GM21526 (cell line): Measurements from ENCODE around the gene ZNF77.
"Not testable (repeated sequence)": the region's sequence is repeated elsewhere in the genome, so short reads cannot be mapped to it uniquely, and the experiment has no call there.

Experiments
- ATAC-seq: cut with Tn5 transposase; IDR thresholded peaks from one replicate; pipeline ENCODE4 v1.9.1; 2021; ENCODE audit warnings: moderate library complexity; ENCODE audit not compliant: unreplicated experiment, low FRiP score

The ZNF77 gene

DNA sequence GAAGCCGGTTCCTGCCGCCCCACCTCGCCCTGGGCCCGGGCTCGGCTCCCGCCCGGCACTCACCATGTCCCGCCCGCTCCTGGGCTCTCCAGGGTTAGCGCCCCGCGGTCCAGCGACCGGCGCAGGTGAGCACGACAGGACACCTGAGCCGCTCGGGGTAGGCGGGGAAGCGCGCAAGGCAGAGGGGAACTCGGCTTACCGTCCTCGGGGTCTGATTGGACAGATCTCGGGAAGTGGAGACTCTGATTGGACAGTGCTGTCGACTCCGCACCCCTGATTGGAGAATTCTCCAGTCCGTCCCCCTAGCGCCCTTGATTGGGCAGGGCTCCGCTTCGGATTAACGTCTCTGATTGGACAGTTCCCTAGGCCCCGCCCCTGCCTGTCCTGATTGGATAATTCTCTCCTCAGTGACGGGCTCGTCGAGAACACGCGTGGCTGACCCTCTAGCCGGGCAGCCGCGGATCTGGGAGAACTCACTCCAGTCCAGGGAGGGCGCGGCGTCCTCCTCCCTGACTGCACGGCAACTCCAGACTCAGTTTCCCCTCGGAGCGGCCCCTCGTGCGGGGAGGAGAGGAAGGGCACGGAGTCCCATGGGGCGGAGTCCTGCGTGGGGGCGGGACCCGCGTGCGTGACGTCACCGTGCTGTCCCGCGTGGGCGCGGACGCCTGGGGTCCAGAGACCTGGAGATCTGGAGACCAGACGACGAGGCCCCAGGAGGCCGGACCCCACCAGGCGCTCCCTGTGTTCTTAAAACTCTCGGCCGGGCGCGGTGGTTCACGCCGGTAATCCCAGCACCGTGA lies at the start of gene ZNF77:
ZNF77 (minus strand) TSS at position 197 of the 800 bp plus-strand sequence; CDS start at position 66, 131 bp downstream.
- ATAC-seq: peak; percentile 86

- no peak for ATAC-seq
These were observed 48.8 kb upstream of the ZNF77 start for GRCh38 chr19:2993579-2993978.

DNA sequence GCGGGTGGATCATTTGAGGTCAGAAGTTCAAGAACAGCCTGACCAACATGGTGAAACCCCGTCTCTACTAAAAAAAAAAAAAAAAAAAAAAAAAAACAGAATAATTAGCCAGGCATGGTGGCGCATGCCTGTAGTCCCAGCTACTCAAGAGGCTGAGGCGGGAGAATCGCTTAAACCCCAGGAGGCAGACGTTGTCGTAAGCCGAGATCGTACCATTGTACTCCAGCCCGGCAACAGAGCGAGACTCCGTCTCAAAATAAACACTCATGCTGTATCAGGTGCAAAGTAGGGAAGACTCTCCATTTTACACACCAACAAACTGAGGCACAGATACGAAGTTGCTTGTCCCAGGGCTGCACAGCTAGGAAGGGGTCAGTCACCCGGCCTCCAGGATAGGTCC lies 48.2 kb upstream of the ZNF77 start:
- ATAC-seq: no peak

- ATAC-seq: not testable (repeated sequence)
These were observed 47.6 kb upstream of the ZNF77 start for GRCh38 chr19:2992333-2992732.

DNA sequence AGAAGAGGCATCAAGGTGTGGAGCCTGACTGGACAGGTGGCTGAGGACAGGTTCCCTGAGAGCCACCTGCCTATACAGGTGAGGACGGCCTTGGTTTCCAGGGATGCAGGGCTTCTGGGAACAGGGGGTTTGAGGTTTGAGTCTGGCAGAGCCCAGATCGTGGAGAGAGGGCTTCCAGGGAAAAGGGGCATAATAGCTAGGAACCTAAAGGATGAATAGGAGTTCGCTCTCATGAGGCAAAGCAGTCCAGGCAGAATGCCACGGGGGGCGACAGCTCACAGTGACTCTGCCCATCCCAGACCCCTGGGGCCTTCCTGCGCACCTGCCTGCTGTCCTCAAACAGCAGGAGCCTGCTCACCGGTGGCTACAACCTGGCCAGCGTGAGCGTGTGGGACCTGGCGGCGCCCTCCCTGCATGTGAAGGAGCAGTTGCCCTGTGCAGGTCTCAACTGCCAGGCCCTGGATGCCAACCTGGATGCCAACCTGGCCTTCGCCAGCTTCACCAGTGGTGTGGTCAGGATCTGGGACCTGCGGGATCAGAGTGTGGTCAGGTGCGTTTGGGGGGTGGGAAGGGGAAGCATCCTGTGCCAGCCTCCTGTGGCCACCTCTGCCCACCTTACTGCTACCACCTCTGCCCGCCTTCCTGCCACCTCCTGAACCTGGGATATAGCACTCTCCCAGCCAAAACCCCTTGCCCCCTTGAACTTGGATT lies 44.6 kb upstream of the ZNF77 start:
- ATAC-seq: no peak

DNA sequence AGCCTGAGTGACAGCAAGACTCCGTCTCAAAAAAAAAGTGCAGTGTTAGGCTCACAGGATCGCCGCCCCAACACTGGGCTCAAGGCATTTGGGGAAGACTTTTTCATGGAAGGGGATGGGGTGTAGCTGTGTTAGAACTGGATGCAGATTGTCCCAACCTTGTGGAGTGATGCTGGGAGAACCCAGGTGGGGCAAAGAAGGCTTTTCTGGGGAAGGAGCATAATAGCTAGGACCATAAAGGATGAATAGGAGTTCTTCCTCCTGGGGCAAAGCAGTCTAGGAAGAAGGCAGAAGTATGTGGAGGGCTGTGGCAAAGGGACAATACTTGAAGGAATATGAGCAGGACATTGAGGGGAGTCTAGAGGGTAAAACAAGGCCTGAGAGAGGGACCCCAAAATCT lies 43.8 kb upstream of the ZNF77 start:
- ATAC-seq: no peak

DNA sequence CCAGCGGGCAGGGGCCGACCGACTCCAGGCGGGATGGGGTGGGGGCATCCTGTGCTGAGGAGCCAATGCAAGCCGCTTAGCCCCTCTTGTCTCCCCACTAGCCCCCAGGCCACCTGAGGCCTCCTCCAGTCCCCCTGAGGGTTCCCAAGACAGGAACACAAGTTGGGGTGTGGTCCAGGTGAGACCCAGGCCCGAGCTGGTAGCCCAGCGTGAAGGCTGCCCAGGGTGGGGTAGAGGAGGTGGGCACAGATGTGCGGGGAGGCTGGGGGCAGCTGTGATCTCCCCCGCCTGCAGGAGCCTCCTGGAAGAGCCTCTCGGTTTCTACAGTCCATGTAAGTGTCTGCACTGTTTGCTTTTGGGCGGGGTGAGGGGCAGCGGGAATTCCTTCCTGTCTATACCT lies 43.0 kb upstream of the ZNF77 start:
- no peak for ATAC-seq

GRCh38 chr19:2986951-2987524 lies 42.3 kb upstream of the ZNF77 start:
- no peak for ATAC-seq

GRCh38 chr19:2984215-2984528 lies 39.4 kb upstream of the ZNF77 start:
- no peak for ATAC-seq

DNA sequence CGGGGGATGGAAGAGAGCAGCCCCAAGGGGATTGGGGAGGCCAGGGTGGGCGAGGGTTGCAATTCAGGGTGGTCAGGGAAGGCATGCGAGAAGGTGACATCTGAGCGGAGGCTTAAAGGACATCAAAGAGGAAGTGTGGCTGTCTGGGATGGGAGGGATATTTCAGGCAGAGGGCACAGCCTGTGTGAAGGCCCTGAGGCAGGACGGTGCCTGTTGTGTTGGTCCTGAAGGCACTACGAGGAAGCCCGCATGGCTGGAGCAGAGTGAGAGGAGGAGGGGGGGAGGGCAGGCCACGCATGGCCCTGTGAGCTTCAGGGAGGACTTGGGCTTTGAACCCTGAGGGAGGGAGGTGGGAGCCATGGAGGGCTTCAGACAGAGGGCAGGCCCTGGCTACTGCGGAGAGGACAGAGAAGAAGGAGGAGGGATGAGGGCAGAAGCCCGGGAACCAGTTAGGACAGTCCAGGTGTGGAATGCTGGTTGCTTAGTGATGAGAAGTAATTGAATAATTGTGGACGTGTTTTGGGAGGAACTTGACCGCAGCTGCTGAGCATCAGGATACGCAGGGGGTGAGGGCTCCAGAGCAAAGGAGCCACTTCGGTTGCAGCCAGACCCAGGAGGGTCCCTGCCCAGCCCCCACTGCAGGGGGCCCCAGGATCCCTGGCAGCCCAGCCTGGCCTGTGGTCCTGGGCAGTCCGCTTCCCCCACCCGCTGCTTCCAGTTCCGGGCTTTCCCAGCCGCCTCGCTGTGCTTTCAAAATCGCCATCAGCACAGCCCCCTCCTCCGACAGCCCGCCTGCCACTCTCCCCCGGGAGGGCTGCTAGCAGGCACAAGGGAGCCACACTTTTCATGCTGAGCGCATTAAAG lies 38.8 kb upstream of the ZNF77 start:
- no peak for ATAC-seq

DNA sequence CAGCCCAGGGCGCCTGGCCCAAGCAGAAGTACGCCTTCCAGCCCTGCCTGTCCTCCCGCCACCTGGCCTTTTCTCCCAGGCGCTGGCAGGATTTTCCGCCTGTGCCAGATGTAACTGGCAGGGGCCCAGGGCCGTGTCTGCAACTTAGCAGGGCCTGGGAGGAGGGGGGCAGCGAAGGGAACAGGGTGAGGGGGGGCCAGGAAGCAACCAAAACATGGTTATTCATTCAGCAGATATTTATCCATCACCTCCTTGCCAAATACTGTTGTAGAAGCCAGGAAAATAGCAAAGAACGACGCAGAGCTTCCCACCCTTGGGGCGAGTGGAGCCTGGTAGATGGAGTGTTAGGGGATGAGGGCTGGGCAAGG lies 38.2 kb upstream of the ZNF77 start:
- no peak for ATAC-seq

DNA sequence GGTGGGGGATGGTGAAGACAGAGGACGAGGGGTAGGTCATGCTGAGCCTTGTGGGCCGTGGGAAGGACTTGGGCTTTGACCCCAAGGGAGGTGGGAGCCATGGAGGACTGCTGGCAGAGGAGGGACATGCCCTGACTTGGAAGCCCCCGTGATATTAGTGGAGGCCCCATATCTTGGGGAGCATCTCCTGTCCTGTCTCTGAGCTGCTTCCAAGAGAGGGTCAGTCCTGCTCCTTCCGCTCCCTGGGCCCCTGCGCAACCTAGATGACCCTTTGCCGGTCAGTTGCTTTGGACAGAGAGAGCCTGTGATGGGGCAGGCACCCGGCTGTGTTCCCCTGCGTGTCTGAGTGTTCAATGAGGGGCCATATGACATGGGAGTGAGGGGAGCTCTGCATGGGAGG lies 37.8 kb upstream of the ZNF77 start:
- ATAC-seq: no peak

DNA sequence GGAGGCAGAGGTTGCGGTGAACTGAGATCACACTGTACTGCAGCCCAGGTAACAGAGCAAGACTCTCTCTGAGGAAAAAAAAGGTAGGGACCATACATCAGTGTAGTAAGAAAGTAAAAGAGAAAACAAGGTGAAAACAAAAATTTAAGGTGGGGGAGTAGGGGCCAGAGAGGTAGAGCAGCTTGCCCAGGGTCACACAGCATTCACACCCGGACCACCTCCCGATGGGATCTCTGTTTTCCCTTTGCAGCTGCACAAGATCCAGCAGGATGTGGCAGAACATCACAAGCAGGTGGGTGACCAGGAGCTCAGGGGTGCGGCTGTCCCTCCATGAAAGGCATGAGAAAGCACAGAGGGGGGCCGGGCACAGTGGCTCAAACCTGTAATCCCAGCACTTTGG lies 37.1 kb upstream of the ZNF77 start:
- no peak for ATAC-seq

- ATAC-seq: no peak
These were observed 34.0 kb upstream of the ZNF77 start for GRCh38 chr19:2978772-2979171.

DNA sequence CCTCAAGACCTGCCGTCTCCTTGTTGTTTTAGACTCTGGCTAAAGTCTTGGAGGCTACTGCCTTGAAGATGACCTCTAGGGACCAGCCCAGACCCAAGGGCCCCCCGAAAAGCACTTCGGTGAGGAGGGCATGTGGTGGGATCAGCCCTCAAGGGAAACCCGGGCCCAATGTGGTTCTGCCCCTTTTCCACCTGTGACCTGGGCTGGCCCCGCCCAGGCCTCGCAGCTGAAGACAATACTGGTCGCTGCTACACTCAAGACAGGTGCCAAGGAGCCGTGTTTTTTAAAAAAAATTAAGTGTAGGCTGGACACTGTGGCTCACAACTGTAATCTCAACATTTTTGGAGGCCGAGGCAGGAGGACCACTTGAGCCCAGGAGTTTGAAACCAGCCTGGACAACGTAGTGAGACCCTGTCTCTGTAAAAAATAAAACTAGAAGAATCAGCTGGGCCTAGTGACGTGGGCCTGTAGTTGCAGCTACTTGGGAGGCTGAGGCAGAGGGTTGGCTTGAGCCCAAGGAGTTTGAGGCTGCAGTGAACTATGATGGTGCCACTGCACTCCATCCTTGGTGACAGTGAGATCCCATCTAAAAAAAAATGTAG lies 33.5 kb upstream of the ZNF77 start:
- ATAC-seq: no peak

GRCh38 chr19:2977746-2978138 lies 33.0 kb upstream of the ZNF77 start:
- peak; percentile 5 for ATAC-seq

- peak; percentile 79 for ATAC-seq
These were observed 32.4 kb upstream of the ZNF77 start, which contains the start of gene TLE6 for GRCh38 chr19:2977001-2977745. Gene TLE6 (plus strand): TSS chr19:2977564. CDS start chr19:2978234, 670 bp downstream.

DNA sequence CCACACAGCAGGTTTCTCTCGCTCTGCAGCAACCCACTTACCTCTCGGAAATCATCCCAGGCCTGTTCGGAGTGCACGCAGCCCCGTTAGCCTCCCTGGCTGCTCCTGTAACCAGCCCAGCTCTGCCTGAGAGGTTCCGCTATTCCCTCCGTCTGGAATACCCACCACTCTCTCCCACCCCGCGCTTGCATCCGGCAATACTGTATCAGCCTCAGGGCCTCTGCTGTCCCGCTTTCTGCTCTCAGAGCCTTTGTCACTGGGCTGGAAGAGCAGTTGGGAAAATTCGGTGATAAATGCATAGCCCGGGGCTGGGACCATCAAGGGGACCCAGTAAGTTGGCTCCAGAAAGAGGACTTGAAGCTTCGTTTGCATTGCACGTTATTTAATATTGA lies 31.8 kb upstream of the ZNF77 start:
- no peak for ATAC-seq

- no peak for ATAC-seq
These were observed 29.7 kb upstream of the ZNF77 start for GRCh38 chr19:2974342-2975041.
